GM12873 (cell line): ENCODE results near the gene IRF9.

ENCODE experiments used
- CTCF ChIP-seq: IDR thresholded peaks from 2 replicates; pipeline ENCODE4 v1.5.1; 2012; ENCODE audit warnings: low read depth, mild to moderate bottlenecking, moderate library complexity, low read length, control low read depth; ENCODE audit not compliant: insufficient read depth; ENCODE audit errors: missing control alignments

The IRF9 gene

DNA sequence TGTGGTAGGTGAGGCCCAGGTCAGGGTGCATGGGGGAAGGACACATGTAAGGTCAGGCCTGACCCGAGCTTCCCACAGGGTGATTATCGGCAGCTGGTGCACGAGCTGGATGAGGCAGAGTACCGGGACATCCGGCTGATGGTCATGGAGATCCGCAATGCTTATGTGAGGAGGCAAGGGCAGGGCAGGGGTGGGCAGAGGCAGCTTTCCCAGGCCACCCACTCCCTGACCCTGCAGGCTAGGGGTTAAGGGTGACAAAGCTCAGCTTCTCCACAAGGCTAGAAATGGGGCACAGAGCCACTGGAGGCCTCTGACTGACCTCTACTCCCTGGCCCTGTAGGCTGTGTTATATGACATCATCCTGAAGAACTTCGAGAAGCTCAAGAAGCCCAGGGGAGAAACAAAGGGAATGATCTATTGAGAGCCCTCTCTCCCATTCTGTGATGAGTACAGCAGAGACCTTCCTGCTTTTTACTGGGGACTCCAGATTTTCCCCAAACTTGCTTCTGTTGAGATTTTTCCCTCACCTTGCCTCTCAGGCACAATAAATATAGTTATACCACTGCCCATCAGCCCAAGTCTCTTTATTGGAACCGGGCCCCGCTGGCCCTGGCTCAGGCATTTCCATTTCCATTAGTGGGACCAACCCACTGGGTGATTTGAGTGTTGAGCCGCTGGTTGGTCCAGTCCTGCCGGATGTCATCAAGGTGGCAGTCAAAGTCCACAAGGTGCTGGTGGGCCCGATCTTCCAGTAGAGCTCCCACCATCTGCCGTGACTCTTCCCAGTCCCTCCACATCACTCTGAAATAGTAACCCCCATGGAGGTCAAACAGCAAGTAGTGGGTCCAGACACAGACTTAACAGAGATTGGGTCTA, 22.4 kb upstream of the IRF9 start:
- TF ChIP-seq CTCF = no peak

DNA sequence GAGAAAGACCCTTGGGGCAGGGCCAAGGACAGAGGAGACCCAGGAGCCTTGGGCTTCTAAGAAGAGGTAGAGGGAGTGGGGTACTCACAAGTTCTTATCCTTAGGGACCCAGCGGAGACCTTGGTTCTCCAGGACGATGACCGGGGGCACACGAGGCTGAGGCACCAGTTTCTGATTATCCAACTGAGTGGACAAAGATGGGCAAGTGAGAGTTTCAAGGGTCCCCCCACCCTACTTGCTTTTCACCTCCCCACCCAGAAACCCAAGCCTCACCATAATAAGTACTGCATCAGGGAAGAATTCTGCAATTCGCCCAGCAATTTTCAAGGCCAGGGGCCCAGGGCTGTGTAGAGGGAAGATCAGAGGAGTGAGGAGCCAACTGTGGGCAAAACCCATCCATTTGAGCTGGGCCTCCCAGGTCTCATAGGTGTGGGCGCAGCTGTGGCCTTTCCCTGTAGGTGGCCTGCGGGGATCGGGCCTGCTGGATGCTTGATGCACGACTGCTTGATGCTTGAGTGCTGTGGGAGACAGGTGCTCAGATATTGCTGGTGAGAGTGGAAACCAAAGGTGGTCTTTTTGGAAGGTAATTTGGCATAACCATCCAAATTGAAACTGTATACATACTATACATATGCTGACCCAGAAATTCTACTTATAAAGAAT, 21.7 kb upstream of the IRF9 start:
- TF ChIP-seq CTCF = peak; percentile 26

DNA sequence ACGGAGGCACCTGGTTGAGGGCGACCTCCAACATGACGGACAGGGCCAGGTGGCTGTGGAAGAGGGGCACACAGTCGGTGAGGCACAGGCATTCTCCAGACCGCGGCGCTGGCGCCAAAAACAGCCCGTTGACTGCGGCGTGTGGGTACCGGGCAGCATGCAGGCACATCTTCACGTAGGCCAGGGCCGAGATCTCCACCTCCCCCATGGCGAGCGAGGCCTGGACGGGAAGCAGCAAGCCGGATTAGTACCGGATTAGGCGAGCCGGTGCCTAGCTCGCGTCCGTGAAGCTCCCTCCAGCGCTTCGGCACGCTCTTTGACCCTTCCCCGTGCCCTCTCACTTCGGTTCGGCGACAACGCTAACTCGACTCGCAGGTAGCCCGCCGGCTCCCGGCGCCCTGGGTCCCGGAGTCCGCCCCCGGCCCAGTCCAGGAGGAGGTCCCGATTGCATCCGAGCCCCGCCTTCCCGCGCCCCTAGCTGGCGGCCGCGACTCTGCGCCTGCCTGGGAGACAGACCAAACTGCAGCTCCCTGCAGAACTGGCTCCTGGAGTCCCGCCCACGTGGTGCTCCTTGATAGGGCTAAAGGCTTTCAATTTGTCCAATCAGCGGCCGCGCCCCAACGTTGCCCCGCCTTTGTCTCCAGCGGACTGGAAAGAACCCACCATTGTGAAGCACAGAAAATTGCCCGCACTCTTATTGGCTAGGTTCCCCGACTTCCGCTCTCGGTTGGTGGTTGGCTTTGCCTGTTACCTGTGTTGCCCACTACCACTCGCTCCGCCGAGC, 19.8 kb upstream of the IRF9 start, which contains the start of gene EMC9:
TSS of gene EMC9 (minus strand) at position 495 of the 784 bp plus-strand sequence. CDS start at position 208, 287 bp downstream.
- peak; percentile 44 for TF ChIP-seq CTCF

DNA sequence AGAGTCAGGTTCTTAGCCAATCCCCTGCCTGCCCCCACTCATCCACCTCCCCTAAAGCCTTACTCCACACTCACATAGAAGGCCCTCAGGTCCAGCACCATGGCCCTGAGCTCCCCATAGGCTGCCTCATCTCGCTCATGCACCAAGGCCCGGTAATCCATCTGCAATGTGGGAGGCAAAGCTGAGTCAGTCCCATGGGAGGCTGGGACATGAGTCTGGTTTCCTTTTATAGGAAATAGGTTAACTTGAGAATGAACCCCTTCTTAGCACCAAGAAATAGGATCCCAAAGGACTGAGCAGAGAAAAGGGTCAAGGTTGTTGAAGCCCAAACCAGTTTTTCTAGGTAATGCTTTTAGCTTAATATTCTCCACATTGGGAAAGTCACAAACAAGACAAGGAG, 17.6 kb upstream of the IRF9 start:
- no peak for TF ChIP-seq CTCF

DNA sequence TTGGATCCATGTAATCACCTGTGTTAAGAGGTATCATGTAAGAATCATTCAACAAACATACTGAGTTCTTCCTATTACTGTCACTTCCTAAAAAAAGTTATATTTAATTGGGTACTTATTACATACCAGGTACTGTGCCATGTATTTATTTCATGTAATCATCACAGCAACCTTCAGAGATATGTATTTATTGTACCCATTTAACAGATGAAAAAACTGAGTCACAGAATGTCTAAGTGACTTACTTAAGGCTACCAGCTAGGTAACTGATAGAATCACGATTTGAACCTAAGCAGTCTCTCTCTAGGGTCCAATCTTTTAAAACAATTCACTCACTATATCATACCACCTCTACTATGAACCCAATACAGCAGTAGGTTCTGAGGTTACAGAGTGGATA, 16.6 kb upstream of the IRF9 start:
- TF ChIP-seq CTCF = no peak

- TF ChIP-seq CTCF = no peak
Measured at GRCh38 chr14:24145219-24145618, 15.8 kb upstream of the IRF9 start.
